HepG2 (cell line): ENCODE measurements around the gene KCNIP4. TPM values are rescaled to one million over a fixed set of nuclear protein-coding genes. Genes with fewer than 3 reads are reported as not detected.

ENCODE experiments used
- ATAC-seq: fragments of 200-7000 bp; cut with Tn5 transposase; 3 replicates; pipeline ENCODE4 v1.9.1; 2020; ENCODE audit warnings: mild to moderate bottlenecking, moderate library complexity
- BruUV-seq: library from RNA; stranded (reverse); fragments of 400-500 nt; replicated peaks from 2 replicates; lab custom pipeline; 2021; lab: Mats Ljungman, UMichigan
- CTCF ChIA-PET: fragments of 300-600 bp; formaldehyde crosslinking; extraction: SDS; loops from one replicate; lab custom pipeline; 2021; ENCODE audit warnings: low total read pairs, inconsistent platforms, low intra/inter-chr PET ratio; lab: Yijun Ruan, JAX
- POLR2A ChIA-PET: fragments of 350-600 bp; sonication (Branson Sonifier 250); formaldehyde crosslinking; loops from one replicate; lab custom pipeline; 2020; ENCODE audit warnings: antibody characterized with exemption, inconsistent platforms; lab: Yijun Ruan, JAX
- DNase-seq: peaks from one replicate; pipeline ENCODE4 v3.0.0-alpha.2; 2015; ENCODE audit warnings: low spot score
- FAIRE-seq: peaks from 3 replicates; lab custom pipeline; 2011; peaks lifted over from hg19 to GRCh38; lab: Jason Lieb, UNC
- H2AFZ ChIP-seq: one replicate; pipeline ENCODE4 v1.6.1; 2011; ENCODE audit warnings: low read length, inconsistent platforms
- H3K27ac ChIP-seq: fragments of 300-600 bp; 3 replicates; pipeline ENCODE4 v1.8.0; 2011; ENCODE audit warnings: mixed run types, mild to moderate bottlenecking, mixed read lengths, low read length, inconsistent platforms; ENCODE audit not compliant: insufficient read depth; ENCODE audit errors: extremely low read length
- H3K27me3 ChIP-seq, 2 experiments: fragments of 200-600 bp in 1 of 2; 2 replicates in 1 of 2; 3 replicates in 1 of 2; pipeline versions ENCODE4 v1.6.0 to v1.8.0; 2011; ENCODE audit warnings: low read length in 2 of 2, mild to moderate bottlenecking in 2 of 2, moderate library complexity in 2 of 2, inconsistent platforms in 1 of 2; ENCODE audit not compliant: insufficient read depth in 2 of 2, control insufficient read depth in 1 of 2
- H3K36me3 ChIP-seq, 2 experiments: fragments of 200-600 bp in 1 of 2; replicated peaks in 1 of 2; 2 replicates in 1 of 2; 3 replicates in 1 of 2; pipeline versions ENCODE4 v1.5.1 to v1.8.0; 2011; ENCODE audit warnings: low read length in 2 of 2, inconsistent platforms in 1 of 2; ENCODE audit not compliant: insufficient read depth in 2 of 2, control insufficient read depth in 1 of 2
- H3K4me1 ChIP-seq: 2 replicates; pipeline ENCODE4 v1.5.1; 2012; ENCODE audit warnings: low read length, inconsistent platforms; ENCODE audit not compliant: insufficient read depth
- H3K4me2 ChIP-seq: 2 replicates; pipeline ENCODE4 v1.6.0; 2011; ENCODE audit warnings: low read depth, low read length, inconsistent platforms
- H3K4me3 ChIP-seq, 3 experiments: fragments of 200-600 bp in 1 of 3; sonication (generic), shearing (Covaris generic) in 1 of 3; replicated peaks in 1 of 3; 2 replicates each; pipeline ENCODE4 v1.5.1; 2011 to 2016; ENCODE audit warnings: low read length in 3 of 3, inconsistent platforms in 2 of 3, low read depth in 2 of 3, mild to moderate bottlenecking in 2 of 3, control low read depth in 1 of 3, mixed read lengths in 1 of 3; ENCODE audit not compliant: insufficient read depth in 1 of 3
- H3K79me2 ChIP-seq: one replicate; pipeline ENCODE4 v1.6.1; 2011; ENCODE audit warnings: low read length, inconsistent platforms; ENCODE audit not compliant: insufficient read depth
- H3K9ac ChIP-seq: 2 replicates; pipeline ENCODE4 v1.6.0; 2011; ENCODE audit warnings: mild to moderate bottlenecking, low read depth, low read length, inconsistent platforms; ENCODE audit not compliant: insufficient read depth
- H3K9me3 ChIP-seq: 2 replicates; pipeline ENCODE4 v1.5.1; 2012; ENCODE audit warnings: mild to moderate bottlenecking, low read length
- H4K20me1 ChIP-seq: 2 replicates; pipeline ENCODE4 v1.6.0; 2011; ENCODE audit warnings: inconsistent platforms, mild to moderate bottlenecking, low read length, moderate library complexity; ENCODE audit not compliant: insufficient read depth
- CC2D1A ChIP-seq: sonication (generic); formaldehyde crosslinking; IDR thresholded peaks from 2 replicates; pipeline ENCODE4 v1.8.1; 2023; ENCODE audit warnings: mild to moderate bottlenecking, missing genetic modification reagents
- DNMT3B ChIP-seq: conservative IDR thresholded peaks from 2 replicates; pipeline ENCODE4 v1.6.1; 2016; ENCODE audit warnings: missing biosample characterization, control low read depth
- ELF3 ChIP-seq: IDR thresholded peaks from 2 replicates; pipeline ENCODE4 v1.6.1; 2016; ENCODE audit warnings: missing genetic modification reagents, missing compliant biosample characterization
- RXRA ChIP-seq: sonication (generic); formaldehyde crosslinking; IDR thresholded peaks from 2 replicates; pipeline ENCODE4 v1.5.1; 2020; ENCODE audit warnings: missing genetic modification reagents
- SMYD3 ChIP-seq: sonication (generic); formaldehyde crosslinking; IDR thresholded peaks from 2 replicates; pipeline ENCODE4 v1.8.1; 2023; ENCODE audit warnings: mild to moderate bottlenecking, missing genetic modification reagents
- SNRNP70 ChIP-seq: fragments of 200-400 bp; formaldehyde crosslinking; IDR thresholded peaks from 2 replicates; pipeline ENCODE4 v1.6.1; 2017; ENCODE audit warnings: mild to moderate bottlenecking, low read depth, low read length, moderate library complexity
- SRSF4 ChIP-seq: fragments of 200-400 bp; formaldehyde crosslinking; IDR thresholded peaks from one replicate; pipeline ENCODE4 v1.6.1; 2018; ENCODE audit warnings: mild to moderate bottlenecking, low read depth, low read length, moderate library complexity; ENCODE audit not compliant: poor library complexity, severe bottlenecking
- ZNF83 ChIP-seq: sonication (generic); formaldehyde crosslinking; IDR thresholded peaks from 2 replicates; pipeline ENCODE4 v1.4.0; 2020; ENCODE audit warnings: missing genetic modification reagents, mild to moderate bottlenecking, borderline replicate concordance
- ZSCAN12 ChIP-seq: sonication (generic); formaldehyde crosslinking; IDR thresholded peaks from 2 replicates; pipeline ENCODE4 v1.9.0; 2021; ENCODE audit warnings: mild to moderate bottlenecking, missing genetic modification reagents
- WGBS: methylation state at CpG from one replicate; pipeline ENCODE4 v1.1.6; 2017; ENCODE audit warnings: low lambda C conversion rate; 5-methylcytosine and 5-hydroxymethylcytosine counted together
- in situ Hi-C: cut with HindIII; loops from 2 replicates; pipeline ENCODE4 v1.10.0; 2017; ENCODE audit warnings: low pct_unique_long_range_greater_than_20kb; ENCODE audit not compliant: extremely low pct_ligation_motif_present
- intact Hi-C: fragments of 100-400 bp; cut with micrococcal nuclease; formaldehyde crosslinking; loops from one replicate; pipeline ENCODE4 v1.10.0; 2022; ENCODE audit not compliant: unreplicated experiment
- polyA plus RNA-seq, 8 experiments: library from polyadenylated mRNA; depleted of rRNA in 3 of 8; stranded (reverse) in 7 of 8; unstranded in 1 of 8; fragments of >200 nt; fragmentation: Illumina TruSeq in 4 of 8; extraction: Trizol in 4 of 8; gene quantifications; 2 replicates each; pipeline versions ENCODE4 v1.2.1 to v1.2.3, GENCODE V29; 2011 to 2016; ENCODE audit warnings: low read depth in 4 of 8, missing spikeins in 1 of 8, mixed read lengths in 1 of 8; ENCODE audit not compliant: insufficient read depth in 1 of 8
- total RNA-seq, 5 experiments: library from RNA; depleted of rRNA; stranded (reverse); fragments of >200 nt; fragmentation: Illumina TruSeq; extraction: Trizol; gene quantifications; 2 replicates each; pipeline ENCODE4 v1.2.3, GENCODE V29; 2016; ENCODE audit warnings: low read depth in 1 of 5
- TF ChIP-seq, protein P1 (sequence below): sonication (generic); formaldehyde crosslinking; IDR thresholded peaks from 2 replicates; pipeline ENCODE4 v1.5.0; 2020; ENCODE audit warnings: mild to moderate bottlenecking, missing genetic modification reagents
- TF ChIP-seq, protein P2 (sequence below): sonication (generic); formaldehyde crosslinking; IDR thresholded peaks from 2 replicates; pipeline ENCODE4 v1.5.1; 2020; ENCODE audit warnings: mild to moderate bottlenecking, missing genetic modification reagents, borderline replicate concordance

KCNIP4 gene
- total and polyA plus RNA-seq, 2 of the 13 experiments (the other 11 are each of a cell fraction or from before 2014, with no cell fraction given) = 0.09 TPM; not detected in 1

DNA sequence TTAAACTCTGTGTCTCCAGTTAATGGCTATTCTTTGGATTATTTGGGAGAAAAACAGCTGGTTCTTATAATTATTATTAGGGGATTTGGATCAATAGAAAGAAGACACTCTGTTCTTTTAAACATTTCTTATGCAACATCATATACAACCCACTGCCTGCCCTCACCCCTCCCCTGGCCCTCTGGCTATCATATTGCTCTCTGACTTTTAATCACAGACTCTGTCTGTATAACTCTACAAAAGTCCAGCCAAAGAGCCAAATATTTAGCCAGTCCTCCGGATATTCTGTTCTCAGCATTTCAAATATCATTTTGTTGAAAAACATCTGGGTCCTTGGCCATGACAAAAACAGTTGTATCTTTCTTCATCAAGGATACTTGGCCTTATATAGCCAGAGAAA is 1267.3 kb downstream of the KCNIP4 start:
- in situ Hi-C loops = loop anchor here (10.0 to 25.0 kb wide), 2 partner anchors 369 to 1996 kb away; no protein-coding TSS in a partner anchor

More for the DNA sequence above, 1267.3 kb downstream of the KCNIP4 start:
- Histone ChIP-seq H3K79me2 (no peaks in the 10 kb centered on the region), H3K9me3 (no peaks in the 10 kb centered on the region), H3K4me3 (no peak overlapping the region), H3K27me3 (no peaks in the 10 kb centered on the region), H3K27ac (no peak overlapping the region), H3K4me1 (no peaks in the 10 kb centered on the region), H4K20me1 (no peaks in the 10 kb centered on the region), H2AFZ (no peak overlapping the region), H3K4me2 (no peak overlapping the region), H3K9ac (no peak overlapping the region), H3K36me3 (no peaks in the 10 kb centered on the region)
- no peak for ATAC-seq
- CTCF ChIA-PET = no interaction called here
- BruUV-seq = no TSS peak
- WGBS = 15% methylated on average over 1 of the region's 1 CpG
- FAIRE-seq = no peak
- TF ChIP-seq RXRA (no peak), ELF3 (no peak), ZNF83 (CRISPR knock-in tag) (no peak), DNMT3B (no peak), ZSCAN12 (CRISPR knock-in tag) (no peak), SRSF4 (no peak), SMYD3 (CRISPR knock-in tag) (no peak), SNRNP70 (no peak), CC2D1A (no peak)
- TF ChIP-seq, protein P1, sequence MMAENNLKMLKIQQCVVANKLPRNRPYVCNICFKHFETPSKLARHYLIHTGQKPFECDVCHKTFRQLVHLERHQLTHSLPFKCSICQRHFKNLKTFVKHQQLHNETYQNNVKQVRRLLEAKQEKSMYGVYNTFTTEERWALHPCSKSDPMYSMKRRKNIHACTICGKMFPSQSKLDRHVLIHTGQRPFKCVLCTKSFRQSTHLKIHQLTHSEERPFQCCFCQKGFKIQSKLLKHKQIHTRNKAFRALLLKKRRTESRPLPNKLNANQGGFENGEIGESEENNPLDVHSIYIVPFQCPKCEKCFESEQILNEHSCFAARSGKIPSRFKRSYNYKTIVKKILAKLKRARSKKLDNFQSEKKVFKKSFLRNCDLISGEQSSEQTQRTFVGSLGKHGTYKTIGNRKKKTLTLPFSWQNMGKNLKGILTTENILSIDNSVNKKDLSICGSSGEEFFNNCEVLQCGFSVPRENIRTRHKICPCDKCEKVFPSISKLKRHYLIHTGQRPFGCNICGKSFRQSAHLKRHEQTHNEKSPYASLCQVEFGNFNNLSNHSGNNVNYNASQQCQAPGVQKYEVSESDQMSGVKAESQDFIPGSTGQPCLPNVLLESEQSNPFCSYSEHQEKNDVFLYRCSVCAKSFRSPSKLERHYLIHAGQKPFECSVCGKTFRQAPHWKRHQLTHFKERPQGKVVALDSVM (CRISPR knock-in tag) = no peak
- TF ChIP-seq, protein P2, sequence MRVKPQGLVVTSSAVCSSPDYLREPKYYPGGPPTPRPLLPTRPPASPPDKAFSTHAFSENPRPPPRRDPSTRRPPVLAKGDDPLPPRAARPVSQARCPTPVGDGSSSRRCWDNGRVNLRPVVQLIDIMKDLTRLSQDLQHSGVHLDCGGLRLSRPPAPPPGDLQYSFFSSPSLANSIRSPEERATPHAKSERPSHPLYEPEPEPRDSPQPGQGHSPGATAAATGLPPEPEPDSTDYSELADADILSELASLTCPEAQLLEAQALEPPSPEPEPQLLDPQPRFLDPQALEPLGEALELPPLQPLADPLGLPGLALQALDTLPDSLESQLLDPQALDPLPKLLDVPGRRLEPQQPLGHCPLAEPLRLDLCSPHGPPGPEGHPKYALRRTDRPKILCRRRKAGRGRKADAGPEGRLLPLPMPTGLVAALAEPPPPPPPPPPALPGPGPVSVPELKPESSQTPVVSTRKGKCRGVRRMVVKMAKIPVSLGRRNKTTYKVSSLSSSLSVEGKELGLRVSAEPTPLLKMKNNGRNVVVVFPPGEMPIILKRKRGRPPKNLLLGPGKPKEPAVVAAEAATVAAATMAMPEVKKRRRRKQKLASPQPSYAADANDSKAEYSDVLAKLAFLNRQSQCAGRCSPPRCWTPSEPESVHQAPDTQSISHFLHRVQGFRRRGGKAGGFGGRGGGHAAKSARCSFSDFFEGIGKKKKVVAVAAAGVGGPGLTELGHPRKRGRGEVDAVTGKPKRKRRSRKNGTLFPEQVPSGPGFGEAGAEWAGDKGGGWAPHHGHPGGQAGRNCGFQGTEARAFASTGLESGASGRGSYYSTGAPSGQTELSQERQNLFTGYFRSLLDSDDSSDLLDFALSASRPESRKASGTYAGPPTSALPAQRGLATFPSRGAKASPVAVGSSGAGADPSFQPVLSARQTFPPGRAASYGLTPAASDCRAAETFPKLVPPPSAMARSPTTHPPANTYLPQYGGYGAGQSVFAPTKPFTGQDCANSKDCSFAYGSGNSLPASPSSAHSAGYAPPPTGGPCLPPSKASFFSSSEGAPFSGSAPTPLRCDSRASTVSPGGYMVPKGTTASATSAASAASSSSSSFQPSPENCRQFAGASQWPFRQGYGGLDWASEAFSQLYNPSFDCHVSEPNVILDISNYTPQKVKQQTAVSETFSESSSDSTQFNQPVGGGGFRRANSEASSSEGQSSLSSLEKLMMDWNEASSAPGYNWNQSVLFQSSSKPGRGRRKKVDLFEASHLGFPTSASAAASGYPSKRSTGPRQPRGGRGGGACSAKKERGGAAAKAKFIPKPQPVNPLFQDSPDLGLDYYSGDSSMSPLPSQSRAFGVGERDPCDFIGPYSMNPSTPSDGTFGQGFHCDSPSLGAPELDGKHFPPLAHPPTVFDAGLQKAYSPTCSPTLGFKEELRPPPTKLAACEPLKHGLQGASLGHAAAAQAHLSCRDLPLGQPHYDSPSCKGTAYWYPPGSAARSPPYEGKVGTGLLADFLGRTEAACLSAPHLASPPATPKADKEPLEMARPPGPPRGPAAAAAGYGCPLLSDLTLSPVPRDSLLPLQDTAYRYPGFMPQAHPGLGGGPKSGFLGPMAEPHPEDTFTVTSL (CRISPR knock-in tag) = no peak
- POLR2A ChIA-PET = no interaction called here
- DNase-seq = no peak
- intact Hi-C loops = loop anchor here (10.0 kb wide), 1 partner anchor 136 kb away; no protein-coding TSS in a partner anchor
